Left kidney (tissue), 2 donors: Measurements from ENCODE around the gene SLMAP. TPM values are rescaled to one million over a fixed set of nuclear protein-coding genes. Genes with fewer than 3 reads are reported as not detected.

ENCODE experiments used
- DNase-seq: peaks from one replicate; pipeline ENCODE4 v3.0.0-alpha.2; 2013
- polyA plus RNA-seq: library from polyadenylated mRNA; unstranded; fragments of 120-200 nt; gene quantifications from one replicate; pipeline ENCODE4 v1.2.1, GENCODE V29; 2013; ENCODE audit not compliant: insufficient read length

SLMAP gene
- polyA plus RNA-seq, 1 donor = 59.4 TPM

- no peak for DNase-seq
These were observed 187.7 kb downstream of the SLMAP start for GRCh38 chr3:57943525-57944495.

DNA sequence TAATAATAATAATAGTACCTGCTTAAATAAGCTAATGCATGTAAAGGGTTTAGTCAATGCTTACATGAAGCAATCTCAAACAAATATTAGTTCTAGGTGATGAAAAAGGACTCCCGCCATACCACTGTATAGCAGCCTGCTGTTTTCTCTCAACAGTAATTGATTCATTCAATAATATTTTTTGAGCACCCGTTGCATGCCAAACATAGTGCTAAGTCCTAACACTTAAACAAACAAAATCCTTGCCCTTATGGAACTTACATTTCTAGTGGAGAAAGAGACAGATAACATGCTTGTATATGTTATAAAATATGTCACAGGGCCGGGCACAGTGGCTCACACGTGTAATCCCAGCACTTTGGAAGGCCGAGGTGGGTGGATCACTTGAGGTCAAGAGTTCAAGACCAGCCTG is 190.9 kb downstream of the SLMAP start:
- DNase-seq = no peak

DNA sequence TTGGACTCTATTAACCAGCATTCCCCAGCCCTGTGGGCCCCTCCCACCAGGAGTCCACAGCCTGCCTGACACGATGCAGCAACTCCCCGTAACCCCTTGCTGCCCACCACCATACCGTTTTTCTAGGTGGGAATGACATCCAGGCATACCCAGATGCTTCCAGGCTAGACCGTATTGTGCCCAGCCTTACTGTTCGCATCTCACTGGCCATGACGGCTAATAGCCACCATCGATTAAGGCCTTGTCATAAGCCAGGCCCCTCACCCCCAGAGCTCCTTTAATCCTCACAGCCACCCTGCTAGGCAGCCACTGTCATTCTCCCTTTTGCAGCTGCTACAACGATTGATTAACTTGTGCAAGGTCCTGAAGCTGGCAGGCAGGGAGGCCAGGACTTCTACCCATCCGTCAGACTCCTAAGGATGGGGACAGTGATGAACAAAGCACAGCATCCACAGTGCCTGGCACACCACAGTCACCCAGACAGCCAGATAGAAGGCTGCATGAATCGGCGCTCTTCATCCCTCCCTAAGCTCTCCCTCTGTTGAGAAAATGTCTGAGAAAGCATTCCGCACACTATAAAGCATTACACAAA is 192.1 kb downstream of the SLMAP start:
- DNase-seq = no peak

DNA sequence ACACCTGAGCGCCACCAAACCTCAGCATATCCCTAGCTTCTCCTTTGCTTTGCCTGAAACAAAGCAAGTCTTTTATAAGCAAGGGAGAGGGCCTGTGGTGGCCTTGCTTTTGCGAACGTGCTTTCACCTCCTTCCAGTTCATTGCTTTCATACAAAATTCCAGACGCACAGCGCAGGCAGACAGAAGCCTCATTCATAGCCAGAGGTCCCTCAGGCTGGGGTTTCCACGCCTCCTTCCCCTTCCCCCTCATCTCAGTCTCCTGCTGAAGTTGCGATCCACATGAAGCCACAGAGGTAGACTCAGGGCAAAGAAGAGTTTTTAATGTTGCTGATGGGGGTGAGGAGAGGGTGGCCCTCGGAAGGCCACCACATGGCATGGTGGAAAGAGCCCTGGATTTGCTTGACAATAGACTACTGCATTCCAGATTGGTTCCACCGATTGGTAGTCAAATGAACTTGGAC is 192.7 kb downstream of the SLMAP start:
- DNase-seq = no peak

GRCh38 chr3:57949344-57949743 is 193.2 kb downstream of the SLMAP start:
- no peak for DNase-seq

GRCh38 chr3:57949785-57950615 is 193.9 kb downstream of the SLMAP start:
- no peak for DNase-seq

DNA sequence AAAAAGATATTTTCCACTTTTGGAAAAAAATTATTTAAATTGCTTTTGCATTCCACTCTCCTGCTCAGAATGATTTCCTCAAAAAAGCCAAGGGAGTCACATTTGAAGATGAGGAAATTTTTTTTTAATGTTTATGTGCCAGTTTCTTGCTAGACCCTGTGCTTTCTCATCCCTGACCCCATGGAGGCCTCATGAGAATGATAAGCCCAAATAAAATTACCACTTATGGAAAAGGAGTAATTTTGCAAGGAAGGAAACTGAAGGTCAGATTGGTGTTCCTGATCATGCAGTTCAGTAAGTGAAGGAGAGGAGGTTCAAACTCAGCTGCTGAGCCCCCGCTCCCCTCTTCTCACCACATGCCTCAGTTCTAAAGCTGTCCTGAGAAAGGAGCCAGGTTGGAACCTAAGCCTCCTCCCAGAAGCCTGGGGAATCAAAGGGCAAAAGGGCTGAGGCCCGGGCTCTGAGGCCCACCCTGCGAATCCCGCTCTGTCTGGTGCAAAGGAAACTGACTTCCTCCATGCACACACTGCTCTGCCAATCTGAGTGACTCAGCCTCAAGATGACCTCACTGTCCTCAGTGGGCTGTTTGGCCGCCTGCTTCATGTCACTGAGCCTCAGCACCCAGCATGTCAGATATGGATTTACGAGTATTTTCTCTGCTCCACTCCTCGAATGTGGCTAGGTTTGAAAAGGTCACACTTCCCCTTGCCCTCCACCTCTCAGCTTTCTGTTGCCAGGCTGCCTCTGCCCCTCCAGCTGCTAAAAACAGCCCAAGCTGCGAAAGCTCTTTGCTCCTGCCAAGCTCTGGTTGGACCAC is 195.2 kb downstream of the SLMAP start:
- no peak for DNase-seq

DNA sequence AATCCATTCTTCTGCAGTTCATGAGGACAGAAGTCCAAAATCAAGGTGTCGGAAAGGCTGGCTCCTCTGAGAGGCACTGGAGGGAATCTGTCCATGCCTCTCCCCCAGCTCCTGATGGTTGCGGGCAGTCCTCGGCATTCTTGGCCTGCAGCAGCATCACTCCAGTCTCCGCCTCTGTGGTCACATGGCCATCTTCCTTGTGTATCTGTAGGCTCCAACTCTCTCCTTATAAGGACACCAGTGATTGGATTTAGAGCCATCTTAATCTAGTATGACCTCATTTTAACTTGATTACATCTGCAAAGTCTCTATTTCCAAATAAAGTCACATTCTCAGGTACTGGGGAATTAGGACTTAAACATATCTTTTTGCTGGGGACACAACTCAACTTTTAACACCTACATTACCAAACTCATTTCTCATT is 196.1 kb downstream of the SLMAP start:
- peak; percentile 54 for DNase-seq

GRCh38 chr3:57952651-57953050 is 196.5 kb downstream of the SLMAP start:
- no peak for DNase-seq

DNA sequence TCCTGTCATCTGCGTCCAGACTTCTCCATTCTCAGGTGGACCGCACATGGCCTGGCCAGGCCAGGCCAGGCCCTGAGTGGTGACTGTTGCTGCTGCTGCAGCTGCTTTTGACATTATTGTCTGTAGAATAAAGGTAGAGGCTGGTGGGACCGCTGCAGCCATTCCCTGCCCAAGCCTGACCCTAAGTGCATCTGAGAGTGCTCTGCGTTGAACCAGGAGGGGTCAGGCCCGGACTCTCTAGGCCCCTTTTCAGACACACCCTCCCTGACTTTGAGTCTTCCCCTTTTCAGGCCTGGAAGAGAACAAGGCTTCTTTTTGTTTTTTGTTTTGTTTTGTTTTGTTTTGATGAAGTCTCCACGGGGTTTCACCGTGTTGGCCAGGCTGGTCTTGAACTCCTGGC is 197.5 kb downstream of the SLMAP start:
- no peak for DNase-seq

- no peak for DNase-seq
These were observed 200.2 kb downstream of the SLMAP start for GRCh38 chr3:57956119-57956832.

GRCh38 chr3:57956833-57957174 is 200.7 kb downstream of the SLMAP start:
- no peak for DNase-seq

- DNase-seq = no peak
These were observed 201.7 kb downstream of the SLMAP start for GRCh38 chr3:57957824-57958223.

- DNase-seq = no peak
These were observed 202.7 kb downstream of the SLMAP start for GRCh38 chr3:57958642-57959422.

DNA sequence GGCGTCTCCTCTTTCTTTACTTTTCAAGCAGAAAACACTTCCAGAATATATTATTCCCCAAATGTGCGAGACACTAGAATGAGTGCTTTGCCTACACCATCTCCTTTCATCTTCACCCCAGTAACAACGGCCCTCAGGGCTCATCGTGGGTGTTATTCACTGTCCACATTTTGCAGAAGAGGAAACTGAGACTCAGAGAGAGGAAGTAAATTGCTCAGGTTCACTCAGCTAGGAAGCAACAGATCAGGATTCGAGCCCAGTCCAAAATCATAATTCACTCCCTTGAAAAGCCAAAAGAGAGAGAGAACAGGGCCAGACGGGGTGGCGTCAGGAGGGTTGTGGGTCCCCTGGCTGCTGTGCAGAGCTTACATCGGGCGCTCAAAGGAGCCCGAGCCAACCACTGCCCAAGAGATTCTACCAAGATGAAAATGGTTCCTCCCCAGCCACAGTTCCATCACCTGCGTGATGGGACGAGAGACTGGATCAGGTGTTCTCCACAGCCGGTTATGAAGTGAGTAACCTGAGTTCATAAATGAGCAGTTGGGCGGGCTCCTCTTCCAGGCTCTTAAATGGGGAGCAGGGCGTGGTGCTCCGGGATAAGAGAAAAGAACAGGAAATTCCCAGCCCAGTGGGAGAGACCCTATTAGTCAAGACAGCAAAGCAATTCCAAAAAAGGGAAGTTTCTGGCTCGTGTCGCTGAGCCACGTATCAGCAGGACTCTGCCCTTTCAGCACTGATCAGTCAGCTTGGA is 203.5 kb downstream of the SLMAP start:
- no peak for DNase-seq

DNA sequence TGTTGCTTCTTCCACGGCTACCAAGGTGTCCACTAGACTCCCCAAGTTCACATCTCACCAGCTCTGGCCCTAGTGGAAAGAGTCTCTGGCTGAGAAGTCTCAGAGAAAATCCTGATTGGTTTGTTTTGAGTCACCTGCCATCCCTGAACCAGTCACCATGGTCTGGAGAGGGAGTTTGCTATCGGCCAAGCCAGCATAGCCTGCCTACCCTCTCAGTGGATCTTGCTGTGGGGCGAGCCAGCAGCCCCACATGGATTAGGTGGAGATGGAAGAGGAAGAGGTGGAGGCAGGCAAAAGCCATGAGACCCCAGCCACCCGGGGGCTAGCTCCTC is 204.0 kb downstream of the SLMAP start:
- DNase-seq = no peak

DNA sequence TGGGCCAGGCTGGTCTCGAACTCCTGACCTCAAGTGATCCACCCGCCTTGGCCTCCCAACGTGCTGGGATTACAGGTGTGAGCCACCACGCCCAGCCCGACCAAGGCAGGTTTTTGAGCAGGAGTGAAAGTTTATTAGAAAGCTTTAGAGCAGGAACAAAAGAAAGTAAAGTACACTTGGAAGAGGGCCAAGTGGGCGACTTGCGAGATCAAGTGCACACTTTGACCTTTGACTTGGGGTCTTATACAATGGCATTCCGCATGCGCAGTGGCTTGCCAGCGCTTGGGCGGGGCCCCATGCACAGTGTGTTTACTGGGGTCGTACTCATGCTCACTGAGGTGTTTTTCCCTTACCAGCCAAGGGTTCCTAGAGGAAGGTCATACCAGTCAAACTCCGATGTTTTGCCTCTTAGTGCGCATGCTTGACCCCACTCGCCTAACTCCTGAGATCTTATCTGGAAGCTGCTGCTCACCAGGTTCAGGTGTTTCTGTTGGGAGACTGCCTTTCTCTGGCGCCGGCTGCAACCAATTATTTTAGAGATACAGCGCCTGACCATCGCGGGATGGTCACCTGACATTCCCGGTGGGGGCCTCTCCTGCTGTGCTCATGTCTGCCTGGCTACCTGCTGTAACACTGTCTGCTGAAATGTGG is 205.2 kb downstream of the SLMAP start:
- no peak for DNase-seq

- DNase-seq = no peak
These were observed 205.8 kb downstream of the SLMAP start for GRCh38 chr3:57961828-57962447.

DNA sequence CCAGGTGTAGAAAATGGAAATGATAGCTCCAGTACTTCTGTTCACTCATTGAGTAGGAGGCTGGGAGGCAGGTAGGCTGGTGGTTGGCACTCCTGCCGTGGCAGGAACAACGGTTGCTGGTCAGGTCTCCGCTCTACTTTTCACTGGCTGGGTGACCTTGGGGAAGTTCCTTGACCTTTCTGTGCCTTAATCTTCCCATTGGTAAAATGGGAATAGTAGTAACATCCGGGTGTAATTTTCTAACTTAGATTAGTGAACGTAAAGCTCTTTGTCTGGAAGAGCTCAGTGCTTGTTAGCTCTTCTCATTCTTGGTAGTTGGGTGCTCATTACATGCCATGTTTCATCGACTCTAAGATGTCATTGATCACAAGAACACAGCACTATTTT is 206.3 kb downstream of the SLMAP start:
- DNase-seq = no peak
